Measurements from ENCODE around the gene CD82.

Gene CD82

DNA sequence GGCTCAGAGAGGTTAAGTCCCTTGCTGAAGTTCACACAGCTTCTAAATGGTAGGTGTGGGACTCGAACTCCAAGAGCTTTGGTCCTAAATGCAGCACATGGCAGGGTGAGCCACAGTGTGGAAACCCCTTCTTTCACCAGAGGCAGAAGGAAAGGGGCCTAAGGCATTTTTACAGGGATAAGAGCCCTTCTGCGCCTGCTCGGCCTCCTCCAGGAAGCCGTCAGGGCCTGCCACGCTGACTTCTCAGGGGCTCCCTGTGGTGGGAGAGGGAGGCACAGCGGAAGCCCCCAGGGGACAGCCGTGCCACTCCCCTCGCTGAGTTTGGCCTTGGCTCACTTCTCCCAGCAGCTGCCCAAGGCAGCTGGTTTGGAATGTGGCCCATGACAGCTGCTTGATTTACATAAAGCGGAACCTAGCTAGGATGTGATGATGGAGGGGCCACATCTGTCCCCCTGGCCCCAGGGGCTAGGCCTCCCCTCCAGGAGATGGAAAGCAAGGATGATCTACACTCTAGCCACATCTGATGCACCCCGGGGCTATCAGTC, 35.4 kb downstream of the CD82 start:
- peak; percentile 93 for DNase-seq (ENCODE audit: low read depth, low spot score)

- no peak for DNase-seq (ENCODE audit: low read depth, low spot score)
Observed at GRCh38 chr11:44601471-44602370, 36.3 kb downstream of the CD82 start.

- no peak for DNase-seq (ENCODE audit: low read depth, low spot score)
Observed at GRCh38 chr11:44602891-44603310, 37.4 kb downstream of the CD82 start.

DNA sequence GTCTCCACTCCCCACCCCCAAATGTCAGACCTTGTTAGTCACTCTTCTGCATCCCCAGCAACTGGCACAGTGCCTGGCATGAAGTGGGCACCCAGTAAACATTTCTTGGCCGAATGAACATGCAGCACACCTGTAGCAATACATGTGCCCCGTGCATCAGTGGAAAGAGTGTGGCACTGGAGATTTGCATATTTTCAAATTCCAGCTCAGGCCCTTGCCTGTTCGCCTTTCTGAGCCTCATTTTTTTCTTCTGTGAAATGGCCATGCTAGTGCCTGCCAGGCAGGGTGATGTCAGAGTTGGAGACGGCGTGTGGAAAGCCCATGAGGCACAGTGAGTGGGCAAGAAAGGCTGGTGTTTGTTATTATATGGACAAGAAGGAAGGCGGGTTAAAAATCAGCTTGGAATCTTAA, 38.7 kb downstream of the CD82 start:
- no peak for DNase-seq (ENCODE audit: low read depth, low spot score)

DNA sequence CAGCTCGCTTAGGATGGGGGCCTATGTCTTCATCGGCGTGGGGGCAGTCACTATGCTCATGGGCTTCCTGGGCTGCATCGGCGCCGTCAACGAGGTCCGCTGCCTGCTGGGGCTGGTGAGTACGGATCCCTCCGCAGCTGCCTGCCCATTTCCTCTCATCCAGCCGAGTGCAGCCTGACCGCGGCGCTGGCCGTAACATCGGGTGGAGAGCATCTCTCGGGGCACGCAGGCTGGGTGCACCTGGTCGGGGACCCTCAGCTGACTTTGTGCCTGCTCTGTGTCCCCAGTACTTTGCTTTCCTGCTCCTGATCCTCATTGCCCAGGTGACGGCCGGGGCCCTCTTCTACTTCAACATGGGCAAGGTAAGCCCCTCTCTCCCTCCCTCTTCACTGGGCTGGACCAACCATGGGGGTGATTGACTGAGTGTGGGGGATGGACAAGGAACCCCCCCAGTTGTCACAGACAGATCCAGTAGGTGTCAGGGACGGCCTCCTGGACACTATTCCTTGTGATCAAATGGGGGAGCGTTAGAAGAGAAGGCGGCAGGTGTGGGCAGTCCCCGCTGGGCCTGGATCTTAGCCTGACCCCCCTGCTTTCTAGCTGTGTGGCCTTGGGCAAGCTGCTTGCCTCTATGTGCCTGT, 39.7 kb downstream of the CD82 start:
- no peak for DNase-seq (ENCODE audit: low read depth, low spot score)

- DNase-seq (ENCODE audit: low read depth, low spot score): no peak
Observed at GRCh38 chr11:44605965-44606364, 40.5 kb downstream of the CD82 start.

DNA sequence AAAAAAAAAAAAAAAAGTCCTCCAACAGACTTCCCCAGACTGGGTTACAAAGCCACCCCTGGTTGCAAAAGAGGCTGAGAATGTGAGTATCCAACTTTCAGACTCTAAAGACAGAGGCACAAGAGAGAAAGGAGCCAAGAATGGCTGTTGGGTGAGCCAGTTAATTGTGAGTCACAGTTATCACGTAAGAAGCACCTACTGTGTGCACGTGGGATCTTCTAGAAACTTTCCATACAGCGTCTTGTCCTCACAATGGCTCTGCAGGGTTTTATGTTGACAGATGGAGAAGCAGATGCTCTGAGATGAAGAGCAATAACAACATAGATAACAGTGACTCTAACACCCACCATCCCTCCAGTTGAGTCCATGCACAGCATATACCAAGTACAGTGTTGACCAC, 41.0 kb downstream of the CD82 start:
- DNase-seq (ENCODE audit: low read depth, low spot score): no peak

DNA sequence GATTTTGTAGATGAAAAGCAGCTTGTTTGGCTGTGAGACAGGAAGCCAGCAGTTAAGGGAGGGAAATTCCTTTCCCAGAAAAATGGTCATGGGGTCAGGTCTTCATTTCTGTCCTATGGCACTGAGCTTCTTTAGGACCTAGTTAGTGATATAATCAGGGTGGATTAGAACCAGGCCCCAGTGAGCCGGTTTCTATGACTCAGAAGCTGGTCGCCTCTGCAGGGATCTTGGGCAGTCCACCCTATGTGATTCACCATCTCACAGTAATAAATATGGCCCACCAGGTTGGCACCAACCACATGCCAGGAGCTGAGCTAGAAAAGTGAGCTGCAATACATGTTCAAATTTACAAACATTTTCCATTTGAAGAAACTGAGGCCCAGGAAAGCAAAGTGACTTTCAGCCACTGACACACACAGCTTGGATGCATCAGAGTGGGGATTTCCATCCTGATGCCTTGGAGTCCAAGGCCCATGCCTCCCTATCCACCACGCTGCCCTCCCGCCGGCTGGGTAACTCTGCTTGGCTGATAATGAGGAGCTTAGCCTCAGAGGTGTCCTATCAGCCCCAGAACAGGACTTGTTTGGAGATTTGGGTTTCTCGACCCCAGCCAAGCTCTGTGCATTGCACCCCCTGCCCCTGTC, 42.0 kb downstream of the CD82 start:
- DNase-seq (ENCODE audit: low read depth, low spot score): no peak

GRCh38 chr11:44607987-44608386, 42.5 kb downstream of the CD82 start:
- no peak for DNase-seq (ENCODE audit: low read depth, low spot score)

DNA sequence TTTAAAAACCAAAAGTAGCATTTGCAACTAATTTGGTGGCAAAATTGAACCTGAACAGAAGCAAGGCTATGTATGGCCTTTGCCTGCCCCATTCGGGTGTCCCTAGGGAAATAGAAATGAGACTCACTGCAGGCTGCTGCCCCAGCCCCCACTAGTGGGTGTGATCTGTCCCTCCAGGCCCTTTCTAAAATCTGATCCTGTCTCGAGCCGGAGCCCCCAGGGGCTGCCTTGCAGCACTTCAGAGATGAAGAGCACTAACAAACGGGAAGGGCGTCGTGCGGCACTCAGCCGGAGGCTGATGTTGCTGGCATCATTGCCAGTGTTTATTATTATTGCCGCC, 43.2 kb downstream of the CD82 start:
- DNase-seq (ENCODE audit: low read depth, low spot score): no peak

DNA sequence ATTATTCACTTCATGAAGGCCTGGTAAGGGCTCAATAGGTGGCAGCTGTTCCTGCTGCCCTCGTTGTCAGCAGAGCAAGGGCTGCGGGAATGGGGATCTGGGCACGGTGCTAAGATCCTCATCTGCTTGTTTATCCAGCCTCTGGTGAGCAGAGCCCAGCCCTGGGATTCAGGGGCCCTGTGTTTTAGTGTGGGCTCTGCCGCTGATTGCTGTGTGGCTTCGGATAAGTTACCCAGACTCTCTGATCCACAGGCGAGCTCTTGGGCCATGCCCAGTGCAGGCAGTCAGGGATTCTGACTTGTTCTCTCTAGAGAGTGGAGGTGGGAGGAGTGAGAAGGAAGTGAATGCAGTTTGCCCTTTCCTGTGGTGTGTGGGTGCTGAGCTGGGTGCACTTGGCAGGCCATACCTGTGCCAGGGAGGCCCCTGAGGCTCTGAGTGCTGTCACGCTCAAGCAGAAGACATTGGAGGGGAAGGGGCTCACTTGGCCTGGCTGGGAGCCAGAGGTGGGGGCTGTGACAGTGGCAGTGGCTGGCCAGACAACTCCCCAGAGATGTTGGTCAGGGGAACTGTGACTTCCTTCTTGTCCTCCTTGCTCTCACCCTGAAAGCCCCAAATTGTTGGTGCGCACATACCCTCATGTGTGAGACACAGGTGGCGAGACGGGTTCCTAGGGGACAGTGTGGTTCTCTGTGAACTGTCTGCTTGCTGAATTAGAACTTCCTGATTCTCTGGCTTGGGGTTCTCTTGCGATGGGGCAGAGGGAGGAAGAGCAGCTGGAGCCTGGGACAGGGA, 43.7 kb downstream of the CD82 start:
- DNase-seq (ENCODE audit: low read depth, low spot score): no peak

DNA sequence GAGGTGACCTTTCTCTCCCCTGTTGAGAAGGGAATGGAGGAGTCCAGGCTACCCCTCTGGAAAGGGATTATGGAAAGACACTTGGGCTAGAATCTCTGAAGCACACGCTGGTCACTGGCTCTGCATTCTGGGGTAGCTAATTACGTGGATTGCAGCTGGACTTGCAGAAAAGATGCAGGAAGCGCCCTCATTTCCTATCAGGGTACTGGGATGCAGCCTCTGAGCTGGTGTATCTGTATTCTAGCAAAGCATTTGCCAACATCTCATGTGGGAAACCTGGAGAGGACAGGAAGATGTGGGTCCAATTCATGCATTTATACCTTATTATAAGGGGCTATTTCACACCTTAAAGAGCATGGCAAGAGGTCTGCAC, 44.3 kb downstream of the CD82 start:
- DNase-seq (ENCODE audit: low read depth, low spot score): no peak

DNA sequence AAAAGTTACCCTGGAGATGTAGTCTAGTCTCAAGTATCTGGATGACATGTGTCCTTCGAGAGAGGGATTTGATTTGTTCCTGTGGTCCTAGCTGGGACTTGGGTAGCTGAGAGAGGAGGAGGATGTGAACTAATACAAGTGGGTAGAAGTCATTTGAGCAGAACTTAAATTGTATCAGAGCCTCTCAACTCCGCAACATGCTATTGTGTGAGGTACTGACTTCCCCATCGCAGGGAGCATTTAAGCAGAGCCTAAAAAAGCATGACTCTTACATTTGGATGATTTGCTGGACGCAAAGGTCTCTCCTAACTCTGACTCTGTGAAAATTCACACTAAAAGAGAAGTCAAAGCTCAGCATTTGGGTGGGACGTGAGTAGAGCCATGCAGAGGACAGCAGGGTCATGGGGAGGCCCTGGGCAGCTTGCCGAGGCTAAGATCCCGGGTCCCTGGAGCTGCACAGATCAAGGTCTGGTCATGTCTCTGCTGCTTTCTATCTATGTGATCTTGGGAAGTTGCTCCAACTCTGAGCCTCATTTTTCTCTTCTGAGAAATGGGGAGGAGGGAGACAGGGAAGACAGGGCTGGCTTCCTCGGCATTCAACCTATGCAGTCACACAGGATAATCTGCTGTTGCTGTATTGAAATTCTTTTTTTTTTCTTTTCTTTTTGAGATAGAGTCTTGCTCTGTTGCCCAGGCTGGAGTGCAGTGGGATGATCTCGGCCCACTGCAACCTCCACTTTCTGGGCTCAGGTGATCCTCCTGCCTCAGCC, 44.9 kb downstream of the CD82 start:
- DNase-seq (ENCODE audit: low read depth, low spot score): no peak

DNA sequence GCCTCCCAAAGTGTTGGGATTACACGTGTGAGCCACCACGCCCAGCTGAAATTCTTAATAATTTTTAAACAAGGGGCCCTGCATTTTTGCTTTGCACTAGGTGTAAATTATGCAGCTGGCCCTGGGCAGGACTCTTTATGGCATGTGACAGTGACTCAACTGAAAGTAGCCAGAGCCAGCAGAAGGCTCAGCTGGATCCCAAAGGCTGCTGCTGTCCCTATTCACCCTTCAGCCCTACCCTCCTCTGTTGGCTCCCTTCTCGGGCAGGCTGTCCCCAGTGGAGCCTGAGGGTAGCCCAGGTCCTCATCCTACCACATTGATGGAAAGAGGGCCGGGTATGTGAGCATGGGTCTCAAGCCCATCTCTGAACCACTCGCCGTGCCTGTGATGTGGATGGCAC, 45.6 kb downstream of the CD82 start:
- no peak for DNase-seq (ENCODE audit: low read depth, low spot score)

- DNase-seq (ENCODE audit: low read depth, low spot score): no peak
Observed at GRCh38 chr11:44611687-44612434, 46.4 kb downstream of the CD82 start.

DNA sequence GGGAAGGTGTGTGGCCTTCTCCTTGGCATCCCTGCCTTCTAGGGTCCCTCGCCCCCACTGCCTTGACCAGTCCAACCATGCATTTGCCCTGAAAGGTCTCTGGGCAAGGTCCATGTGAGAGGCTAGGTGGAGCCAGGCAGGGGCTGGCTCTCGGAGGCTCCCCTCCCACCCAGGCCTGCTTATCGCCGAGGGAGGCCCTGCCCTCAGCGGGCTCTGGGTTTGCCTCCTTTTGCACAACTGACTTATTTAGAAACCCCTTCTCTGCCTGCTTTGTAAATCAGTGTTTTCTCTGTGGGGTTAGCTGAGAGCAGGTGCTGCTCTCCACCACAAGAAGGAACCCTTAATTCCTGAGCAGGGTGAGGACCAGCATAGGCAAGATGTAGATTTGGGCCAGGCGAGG, 47.7 kb downstream of the CD82 start:
- no peak for DNase-seq (ENCODE audit: low read depth, low spot score)

GRCh38 chr11:44614281-44614775, 48.9 kb downstream of the CD82 start:
- DNase-seq (ENCODE audit: low read depth, low spot score): no peak

- DNase-seq (ENCODE audit: low read depth, low spot score): no peak
Observed at GRCh38 chr11:44615041-44615755, 49.7 kb downstream of the CD82 start.
